Tibial nerve (tissue), 3 donors: ENCODE results near the gene GPS1.

Experiments used
- CTCF ChIP-seq, 5 experiments: fragments of 200-600 bp in 3 of 5; fragments of 450-650 bp in 2 of 5; sonication (generic) in 3 of 5; IDR thresholded peaks; one replicate each; pipeline ENCODE4 v1.5.1; 2016 to 2019; ENCODE audit warnings: antibody characterized with exemption in 5 of 5, mild to moderate bottlenecking in 3 of 5, moderate library complexity in 2 of 5
- POLR2A ChIP-seq, 2 donors: fragments of 450-650 bp; IDR thresholded peaks; one replicate each; pipeline ENCODE4 v1.6.1; 2017; ENCODE audit warnings: antibody characterized with exemption in 2 of 2, mild to moderate bottlenecking in 2 of 2, moderate library complexity in 2 of 2

DNA sequence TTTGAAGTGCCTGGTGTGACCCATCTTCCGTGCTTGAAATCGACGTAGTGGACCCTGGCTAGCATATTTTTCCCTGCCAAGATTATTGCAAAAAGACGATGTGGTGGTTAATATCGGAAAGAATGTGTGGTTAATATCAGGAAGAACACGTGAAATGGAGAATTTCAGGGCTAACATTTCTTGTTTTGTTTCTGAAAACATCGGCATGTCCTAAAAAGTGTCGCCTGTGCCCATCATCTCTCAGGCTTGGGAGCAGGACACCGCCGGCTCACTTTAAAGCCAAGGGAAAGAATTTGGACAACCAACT is 13.9 kb upstream of the GPS1 start:
- no peak for TF ChIP-seq CTCF (IDR thresholded peaks at IDR 0.05)
- no peak for TF ChIP-seq POLR2A (IDR thresholded peaks at IDR 0.05)
